Stimulated activated CD4-positive, alpha-beta T cell treated with anti-CD3 and anti-CD28 coated beads, Interleukin-4, amount 100 ng/mL, for 4 hours (primary cell): Measurements from ENCODE around the gene KRT36.

Source experiments
- DNase-seq, 2 experiments: peaks; one replicate each; pipeline ENCODE4 v3.0.0-alpha.2; 2020

KRT36 gene

DNA sequence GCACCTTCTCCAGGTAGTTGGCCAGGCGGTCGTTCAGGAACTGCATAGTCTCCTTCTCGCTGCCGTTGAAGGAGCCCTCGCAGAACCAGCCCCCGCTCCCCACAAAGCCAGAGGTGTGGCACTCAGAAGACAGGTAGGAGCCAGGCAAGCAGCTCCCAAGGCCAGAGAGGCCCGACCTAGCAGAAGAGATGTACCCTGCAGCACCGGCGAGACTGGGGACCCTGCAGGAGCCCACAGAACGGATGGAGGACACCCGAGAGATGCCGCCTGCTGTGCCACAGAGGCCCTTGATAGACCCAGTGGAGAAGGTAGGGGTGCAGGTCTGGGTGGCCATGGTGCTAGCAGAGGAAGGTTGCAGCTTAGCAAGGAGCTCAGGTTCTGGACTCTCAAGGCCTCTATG lies at the start of gene KRT36:
TSS of gene KRT36 (minus strand) at position 380 of the 400 bp plus-strand sequence. CDS start at position 334, 46 bp downstream.
- DNase-seq = no peak

- no peak for DNase-seq
These were observed 49.4 kb upstream of the KRT36 start for GRCh38 chr17:41539071-41539492.

DNA sequence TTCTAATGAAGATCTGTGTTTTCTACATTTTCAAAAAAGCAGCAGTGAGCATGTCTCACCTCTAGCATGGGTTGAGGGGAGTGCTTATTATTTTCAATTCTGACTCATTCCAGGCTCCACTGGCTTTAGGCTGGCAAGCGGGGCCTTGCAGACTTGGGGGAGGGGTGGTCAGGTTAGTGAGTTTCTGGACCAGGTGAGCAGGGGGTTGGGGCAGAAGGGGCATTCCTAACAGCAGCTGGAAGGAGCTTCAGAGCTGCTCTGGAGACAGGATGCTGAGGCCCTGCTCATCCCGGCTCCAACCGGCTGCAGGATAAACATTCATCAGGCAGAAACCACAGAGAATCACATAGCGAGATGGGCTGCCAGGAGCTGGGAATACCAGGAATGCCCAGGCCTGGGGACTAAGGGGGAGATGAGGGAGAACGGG lies 48.9 kb upstream of the KRT36 start:
- no peak for DNase-seq

- no peak for DNase-seq
These were observed 48.3 kb upstream of the KRT36 start for GRCh38 chr17:41537990-41538389.

- DNase-seq = no peak
These were observed 47.9 kb upstream of the KRT36 start for GRCh38 chr17:41537614-41537954.

DNA sequence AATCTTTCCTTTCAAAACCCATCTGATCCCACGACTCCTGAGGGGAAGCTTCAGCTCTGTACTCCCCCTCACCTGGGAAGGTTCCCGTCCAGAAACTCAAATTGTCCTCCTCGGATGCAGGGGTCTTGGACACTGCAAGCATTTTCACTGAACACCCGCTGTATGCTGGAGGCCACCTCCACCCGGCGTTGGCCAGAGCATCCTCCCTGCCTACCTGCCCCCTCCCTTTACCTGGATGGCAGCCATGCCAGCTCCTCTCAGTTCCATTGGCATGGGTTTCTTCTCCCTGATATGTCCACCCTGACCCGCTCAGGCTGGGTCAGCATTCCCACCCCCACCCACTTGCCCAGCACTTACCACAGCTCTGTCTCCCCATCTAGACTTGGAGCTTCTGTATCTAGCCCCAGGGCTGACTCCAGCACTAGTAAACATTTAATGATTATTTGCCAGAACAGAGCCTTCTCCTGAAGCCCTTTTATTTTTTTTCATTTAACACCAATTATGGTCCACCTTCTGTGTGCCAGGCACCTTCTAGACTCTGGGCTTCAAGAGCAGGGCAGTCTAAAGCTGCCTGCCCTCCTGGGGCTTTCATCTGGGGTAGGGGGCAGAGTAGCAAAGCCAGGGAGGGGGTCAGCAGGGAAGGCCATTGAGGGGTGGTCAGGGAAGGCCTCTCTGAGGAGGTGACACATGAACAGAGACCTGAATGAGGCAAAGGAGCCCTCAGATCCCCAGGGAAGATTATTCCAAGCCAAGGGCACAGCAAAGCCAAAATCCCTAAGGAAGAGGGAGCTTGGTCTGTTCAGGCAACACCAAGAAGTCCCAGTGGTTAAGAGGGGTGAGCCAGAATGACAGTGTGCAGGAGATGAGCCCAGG lies 47.3 kb upstream of the KRT36 start:
- no peak for DNase-seq

DNA sequence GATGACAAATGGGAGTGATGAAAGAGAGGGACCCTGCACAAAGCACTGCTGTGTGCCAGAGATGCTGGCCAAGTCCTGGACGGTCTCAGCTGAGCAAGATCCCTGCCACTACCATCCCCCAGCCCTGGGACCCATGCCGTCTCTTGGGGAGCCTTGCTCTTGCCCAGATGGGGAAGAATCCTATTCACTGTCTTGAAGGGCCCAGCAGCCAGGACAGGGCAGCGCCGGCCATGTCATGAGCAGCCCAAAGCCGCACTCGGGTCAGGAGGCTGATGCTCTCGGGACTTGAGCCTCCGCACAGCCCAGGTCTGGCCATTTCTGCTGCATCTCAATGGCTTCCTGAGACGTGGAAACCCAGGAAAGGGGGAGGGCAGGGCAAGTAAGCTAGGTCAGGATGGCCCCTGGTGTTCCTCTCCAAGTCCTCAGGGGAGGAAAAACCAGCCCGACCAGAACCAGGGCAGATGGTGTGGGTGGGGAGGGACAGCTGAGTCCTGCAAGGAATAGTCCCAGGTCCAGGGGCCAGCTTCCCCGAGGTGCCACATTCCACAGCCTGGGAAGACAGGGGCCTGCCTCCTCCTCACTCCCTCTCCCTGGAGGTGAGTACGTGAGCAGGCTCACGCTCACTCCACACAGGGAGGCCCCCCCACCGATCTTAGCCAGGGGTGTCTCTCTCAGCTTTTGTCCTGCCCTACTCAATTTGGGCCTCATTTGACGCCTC lies 46.2 kb upstream of the KRT36 start:
- no peak for DNase-seq

DNA sequence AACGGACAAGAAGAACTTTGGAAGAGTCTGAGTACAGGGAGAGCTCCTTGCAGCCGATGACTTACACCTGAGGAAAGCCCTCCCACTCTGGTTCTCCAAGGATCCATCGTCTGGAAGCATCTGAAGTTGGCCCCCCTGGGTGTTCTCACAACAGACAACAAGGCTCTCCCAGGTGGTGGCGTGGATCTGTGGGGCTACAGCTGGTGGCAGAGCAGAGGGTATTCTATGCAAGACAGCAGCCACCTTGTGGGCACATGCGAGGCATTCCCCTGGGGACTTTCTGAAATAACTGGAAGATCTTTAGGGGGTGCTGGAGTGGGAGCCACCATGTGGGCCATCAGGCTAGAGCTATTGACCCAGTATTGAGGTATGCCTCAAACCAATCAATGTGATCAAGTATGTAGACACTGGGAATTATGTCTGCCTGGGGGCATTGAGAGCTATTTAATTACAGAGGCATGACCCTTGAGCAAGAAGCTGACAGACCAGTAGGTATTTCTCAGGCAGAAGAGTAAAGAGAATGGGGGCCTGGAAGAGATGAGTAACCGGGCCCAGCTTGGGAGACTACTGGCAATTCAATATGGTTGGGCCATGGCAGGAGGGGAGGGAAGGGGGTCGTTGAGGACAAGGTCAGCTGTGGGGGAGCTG lies 45.3 kb upstream of the KRT36 start:
- no peak for DNase-seq

DNA sequence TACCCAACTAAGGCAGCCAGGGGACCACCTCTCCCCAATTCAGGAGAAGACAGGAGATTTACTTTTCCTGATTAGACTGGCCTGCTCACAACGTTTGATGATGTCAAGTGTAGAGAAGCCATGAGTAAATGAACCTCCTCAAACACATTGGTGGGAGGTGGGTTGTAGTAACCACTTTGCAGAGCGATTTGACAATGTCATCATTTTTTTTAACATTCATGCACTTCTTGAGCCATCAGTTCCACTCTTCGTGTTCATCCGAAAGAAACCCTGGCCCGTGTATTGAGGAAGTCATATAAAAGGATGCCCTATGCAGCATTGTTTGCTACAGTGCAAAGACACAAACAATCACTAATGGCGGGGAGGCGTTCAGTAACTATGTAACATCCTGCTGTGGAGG lies 43.9 kb upstream of the KRT36 start:
- no peak for DNase-seq

GRCh38 chr17:41532947-41533570 lies 43.3 kb upstream of the KRT36 start:
- no peak for DNase-seq

DNA sequence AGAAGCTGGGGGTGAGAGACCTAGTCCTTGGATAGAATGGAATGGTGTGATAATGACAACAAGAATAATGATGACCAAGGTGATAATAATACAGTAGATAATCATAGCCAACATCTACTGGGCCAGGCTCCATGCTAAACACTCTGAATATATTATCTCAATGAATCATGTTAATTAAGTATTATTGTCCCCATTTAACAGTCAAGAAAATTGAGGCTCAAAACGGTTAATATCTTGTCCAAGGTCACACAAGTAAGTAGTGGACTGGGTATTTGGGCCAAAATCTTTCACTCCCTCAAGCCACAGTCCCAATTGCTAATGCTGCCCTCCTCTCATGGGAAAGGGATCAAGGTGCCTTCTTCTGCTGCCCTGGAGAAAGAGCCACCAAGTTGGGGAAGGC lies 42.3 kb upstream of the KRT36 start:
- DNase-seq = no peak

DNA sequence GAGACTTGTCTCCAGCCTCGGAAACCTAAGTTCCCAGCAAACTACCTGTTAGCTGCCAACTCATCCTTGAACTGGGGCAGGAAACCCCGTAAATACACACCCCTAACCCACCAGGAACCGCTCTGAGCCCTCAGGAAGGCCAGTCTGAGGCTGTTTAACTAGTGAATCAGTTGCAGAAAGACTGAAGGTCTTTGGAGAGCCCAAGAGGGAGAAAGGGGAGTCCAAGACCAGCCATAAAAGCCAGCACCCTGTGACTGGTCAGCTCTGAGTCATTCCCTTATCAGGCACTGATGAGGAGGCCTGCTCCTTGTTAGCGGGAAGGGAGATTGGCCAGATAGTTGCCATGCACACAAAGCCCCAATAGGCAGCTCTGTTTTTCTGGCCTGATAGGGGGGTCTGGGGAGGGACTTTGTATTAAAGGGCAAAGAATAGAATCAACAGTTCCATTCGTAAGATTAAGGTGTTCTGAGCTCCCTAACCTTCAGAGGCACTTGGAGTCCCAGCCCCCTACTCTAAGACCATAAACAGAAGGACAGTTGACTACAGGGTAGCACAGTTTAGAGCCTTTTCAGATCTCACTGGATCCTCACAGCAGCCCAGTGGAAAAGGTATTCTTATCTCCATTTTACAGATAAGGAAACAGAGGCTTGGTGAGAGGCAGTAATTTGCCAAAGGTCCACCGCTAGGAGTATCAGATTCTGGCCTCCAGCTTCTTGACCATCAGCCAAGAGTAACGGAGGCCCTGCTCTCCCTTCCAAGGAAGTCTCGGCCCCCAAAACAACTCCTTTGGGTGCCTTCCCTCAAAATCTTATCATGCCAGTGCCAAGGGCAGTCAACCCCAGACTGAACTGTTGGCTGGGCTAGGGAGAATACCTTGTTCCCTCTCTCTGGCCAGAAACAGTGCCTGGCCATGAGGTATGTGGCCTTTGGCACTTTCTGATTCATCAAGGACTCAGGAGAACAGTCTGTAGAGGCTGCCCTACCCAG lies 40.6 kb upstream of the KRT36 start:
- no peak for DNase-seq

DNA sequence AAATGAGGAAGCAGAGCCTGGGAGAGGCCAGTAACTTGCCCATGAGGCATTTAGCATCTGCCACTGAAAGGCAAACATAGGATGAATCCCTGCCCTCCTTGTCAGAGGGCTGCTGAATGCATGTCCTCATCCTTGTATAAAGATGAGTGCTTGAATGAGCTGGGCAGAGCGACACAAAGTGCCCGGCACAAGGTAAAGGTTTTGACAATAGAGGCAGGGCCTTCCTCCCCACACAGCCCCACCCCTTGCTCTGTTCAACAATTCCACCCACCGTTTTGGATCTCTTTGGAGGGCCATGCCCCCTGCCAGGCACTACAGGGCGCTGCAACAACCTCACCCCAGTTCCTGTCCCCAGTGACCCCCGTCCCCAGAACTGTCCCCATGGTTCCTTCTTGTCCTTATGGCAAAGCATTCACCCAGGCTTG lies 39.8 kb upstream of the KRT36 start:
- DNase-seq = no peak

DNA sequence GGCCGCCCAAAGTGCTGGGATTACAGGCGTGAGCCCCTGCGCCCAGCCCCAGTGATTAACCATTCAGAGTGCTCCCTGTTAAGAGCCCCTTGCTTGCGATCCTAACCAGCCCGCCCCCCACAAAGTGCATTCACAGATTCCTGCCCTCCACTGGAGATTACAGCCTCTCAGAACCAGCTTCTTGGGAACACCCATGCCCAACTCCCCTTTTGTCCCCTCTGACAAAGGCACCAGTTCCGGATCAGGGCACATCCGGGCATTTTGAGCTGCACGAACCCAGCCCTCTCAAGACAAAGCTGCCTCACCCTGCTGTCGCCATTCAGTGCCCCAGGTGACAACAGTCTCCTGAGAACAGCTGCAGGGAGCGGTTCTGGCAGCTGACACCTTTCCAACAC lies 39.2 kb upstream of the KRT36 start:
- DNase-seq = no peak

- no peak for DNase-seq
These were observed 37.6 kb upstream of the KRT36 start for GRCh38 chr17:41527063-41528023.

DNA sequence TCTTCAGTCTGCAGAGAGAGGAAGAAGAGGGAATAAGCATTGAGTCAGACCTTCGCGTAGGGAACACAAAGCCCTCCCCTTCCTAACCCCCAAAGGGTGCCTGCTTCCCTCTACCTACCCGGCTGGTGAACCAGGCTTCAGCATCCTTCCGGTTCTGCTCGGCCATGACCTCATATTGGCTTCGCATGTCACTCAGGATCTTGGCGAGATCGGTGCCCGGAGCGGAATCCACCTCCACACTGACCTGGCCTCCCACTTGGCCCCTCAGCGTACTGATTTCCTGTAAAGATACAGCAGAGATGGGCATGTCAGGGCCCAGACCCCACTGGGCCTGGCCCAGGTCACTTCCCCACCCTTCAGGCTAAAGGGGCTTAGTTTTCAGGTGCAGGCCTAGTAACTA lies 34.6 kb upstream of the KRT36 start:
- no peak for DNase-seq

GRCh38 chr17:41523787-41524186 lies 34.1 kb upstream of the KRT36 start:
- no peak for DNase-seq

- DNase-seq = no peak
These were observed 33.5 kb upstream of the KRT36 start for GRCh38 chr17:41523225-41523593.

DNA sequence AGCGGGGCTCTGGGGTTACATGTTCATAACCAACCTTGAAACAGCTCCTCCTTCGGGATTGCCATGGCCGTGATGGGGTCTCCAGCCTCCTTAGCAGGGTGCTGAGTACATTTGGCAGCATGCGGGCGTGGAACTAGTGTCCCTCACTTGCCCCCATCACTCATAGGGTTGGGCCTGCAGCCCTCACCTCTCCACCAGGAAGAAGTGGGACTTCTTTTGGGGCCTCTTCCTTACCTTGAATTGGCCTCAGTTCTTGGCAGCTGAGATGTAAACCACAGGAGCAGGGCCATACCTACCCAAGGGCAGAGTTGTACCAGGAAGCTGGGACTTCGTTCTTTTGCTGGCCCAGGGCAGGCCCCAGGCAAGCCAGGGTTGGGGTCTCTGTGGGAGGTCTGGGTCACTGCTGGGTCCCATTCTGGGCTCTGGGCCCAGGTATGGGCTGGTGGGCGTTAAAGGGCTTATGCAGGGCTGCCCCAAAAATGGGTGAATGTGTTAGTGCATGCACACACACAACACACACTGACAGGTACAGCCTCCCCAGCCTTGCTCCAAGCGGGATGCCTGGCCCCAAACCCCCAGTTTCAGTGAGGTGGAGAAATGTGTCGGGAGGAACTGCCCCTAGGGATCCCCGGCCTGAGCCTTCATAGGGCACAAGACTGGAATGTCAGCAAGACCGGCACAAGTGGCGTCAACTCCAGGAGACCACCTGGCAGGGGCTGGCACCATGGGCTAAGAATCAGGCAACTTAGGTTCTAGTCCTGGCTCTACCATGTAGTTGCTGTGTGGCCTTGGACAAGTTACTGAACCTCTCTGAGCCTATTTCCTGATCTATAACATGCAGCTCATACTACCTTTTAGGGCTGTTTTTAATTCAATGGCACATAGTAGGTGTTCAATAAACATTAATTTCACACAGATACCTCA lies 32.9 kb upstream of the KRT36 start:
- no peak for DNase-seq
